ENCODE results near the gene EPHB1.

Gene EPHB1

DNA sequence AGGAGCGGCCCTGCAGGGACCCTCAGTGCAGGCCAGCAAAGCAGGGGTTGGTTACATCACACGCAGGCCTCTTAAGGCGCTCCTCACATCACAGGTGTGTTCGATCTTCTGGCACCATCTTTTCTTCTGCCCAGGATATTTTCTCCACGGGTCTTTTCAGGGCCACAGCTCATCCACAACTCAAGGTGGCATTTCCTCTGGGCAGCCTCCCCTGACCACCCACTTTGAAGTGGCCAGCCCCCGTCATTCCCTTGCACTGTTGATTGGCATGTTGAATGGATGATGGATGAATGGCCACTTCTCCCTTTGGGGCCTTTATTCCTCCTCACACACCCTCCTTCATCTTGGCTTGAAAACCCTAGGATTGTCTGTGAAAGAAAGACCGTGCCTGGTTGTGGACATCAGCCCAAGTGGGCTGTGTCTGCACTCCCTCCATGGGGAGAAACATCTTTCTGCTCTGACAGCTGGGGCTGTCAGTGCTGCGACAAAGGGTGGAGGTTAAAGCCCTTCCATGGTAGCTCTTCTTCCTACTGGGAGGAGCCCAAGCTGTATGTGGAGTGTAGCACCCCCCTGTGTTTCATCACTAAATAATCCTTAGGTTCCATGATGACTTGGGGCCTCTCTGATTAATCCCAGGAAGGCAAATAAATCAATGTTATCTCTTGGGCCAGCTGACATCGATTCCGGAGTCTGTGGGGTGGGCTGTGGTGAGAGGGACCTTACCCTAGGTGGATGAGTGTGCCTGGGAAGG is 102.5 kb downstream of the EPHB1 start:
- H3K27me3 ChIP-seq (replicated peaks), result no peaks in the 10 kb centered on the region
- in situ Hi-C loops (cut with HindIII; ENCODE audit: low pct_ligation_motif_present, low sequenced_read_pairs), result no loop called here
- no peaks in the 10 kb centered on the region for H3K36me3 ChIP-seq (replicated peaks)
- no peak overlapping the region for H3K27ac ChIP-seq
- H3K4me3 ChIP-seq (ENCODE audit: low read depth, low read length), result no peak overlapping the region
- no peak for DNase-seq
- TF ChIP-seq, protein P1, sequence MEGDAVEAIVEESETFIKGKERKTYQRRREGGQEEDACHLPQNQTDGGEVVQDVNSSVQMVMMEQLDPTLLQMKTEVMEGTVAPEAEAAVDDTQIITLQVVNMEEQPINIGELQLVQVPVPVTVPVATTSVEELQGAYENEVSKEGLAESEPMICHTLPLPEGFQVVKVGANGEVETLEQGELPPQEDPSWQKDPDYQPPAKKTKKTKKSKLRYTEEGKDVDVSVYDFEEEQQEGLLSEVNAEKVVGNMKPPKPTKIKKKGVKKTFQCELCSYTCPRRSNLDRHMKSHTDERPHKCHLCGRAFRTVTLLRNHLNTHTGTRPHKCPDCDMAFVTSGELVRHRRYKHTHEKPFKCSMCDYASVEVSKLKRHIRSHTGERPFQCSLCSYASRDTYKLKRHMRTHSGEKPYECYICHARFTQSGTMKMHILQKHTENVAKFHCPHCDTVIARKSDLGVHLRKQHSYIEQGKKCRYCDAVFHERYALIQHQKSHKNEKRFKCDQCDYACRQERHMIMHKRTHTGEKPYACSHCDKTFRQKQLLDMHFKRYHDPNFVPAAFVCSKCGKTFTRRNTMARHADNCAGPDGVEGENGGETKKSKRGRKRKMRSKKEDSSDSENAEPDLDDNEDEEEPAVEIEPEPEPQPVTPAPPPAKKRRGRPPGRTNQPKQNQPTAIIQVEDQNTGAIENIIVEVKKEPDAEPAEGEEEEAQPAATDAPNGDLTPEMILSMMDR (IDR thresholded peaks at IDR 0.05; ENCODE audit: low read depth, low read length, missing control alignments), result no peak

DNA sequence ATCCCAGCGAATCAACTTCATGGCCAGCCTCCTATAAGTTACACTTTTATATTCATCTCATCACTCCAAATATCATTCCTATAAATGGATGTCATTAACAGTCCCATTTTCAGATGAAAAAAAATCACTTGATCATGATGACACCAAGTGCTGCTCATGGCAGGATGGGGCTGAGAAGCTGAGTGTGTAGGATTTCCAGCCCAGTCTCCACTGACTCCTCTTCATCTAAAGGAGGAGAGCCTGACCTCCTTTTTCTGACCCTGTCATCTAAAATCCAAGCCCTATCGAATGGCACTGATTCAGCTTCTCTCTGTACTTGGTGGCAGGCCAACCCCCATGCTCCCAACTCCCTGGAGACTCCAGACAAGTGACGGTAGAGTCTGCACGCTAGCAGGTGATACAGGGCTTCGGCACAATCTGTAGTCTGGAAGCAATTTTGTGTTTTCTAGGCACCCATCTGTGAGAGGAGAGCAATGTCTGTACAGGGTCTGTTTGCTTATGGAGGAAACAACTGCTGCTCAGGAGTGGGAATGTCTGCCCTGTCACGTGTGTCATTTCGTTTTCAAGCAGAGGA is 103.2 kb downstream of the EPHB1 start:
- TF ChIP-seq, protein P1 (IDR thresholded peaks at IDR 0.05; ENCODE audit: low read depth, low read length, missing control alignments), result no peak
- in situ Hi-C loops (cut with HindIII; ENCODE audit: low pct_ligation_motif_present, low sequenced_read_pairs), result no loop called here
- H3K27ac ChIP-seq, result no peak overlapping the region

DNA sequence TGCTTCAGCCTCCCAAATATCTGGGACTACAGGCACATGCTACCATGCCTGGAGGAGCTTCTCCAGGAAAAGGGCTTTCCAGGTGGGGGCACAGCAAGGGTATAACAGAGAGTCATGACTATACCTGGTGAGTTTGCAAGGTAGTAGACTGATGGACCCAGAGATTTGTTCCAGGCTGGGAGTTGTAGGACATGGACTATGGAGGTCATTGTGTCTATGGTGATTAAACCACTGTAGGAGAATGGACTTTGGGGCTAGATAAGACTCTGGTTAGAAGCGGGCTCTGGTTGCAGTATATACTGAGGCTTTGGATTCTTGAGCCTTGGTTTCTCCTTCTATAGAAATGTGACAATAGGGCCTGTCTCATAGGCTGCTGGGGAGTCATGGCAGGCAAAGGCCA is 104.7 kb downstream of the EPHB1 start:
- TF ChIP-seq, protein P1 (IDR thresholded peaks at IDR 0.05; ENCODE audit: low read depth, low read length, missing control alignments), result no peak
- Histone ChIP-seq H3K27me3 (replicated peaks) (no peaks in the 10 kb centered on the region), H3K36me3 (replicated peaks) (no peaks in the 10 kb centered on the region), H3K4me3 (ENCODE audit: low read depth, low read length) (no peak overlapping the region), H3K27ac (no peak overlapping the region)
- no peak for DNase-seq
- in situ Hi-C loops (cut with HindIII; ENCODE audit: low pct_ligation_motif_present, low sequenced_read_pairs), result no loop called here

More for the DNA sequence above, 103.2 kb downstream of the EPHB1 start:
- no peak for DNase-seq
- Histone ChIP-seq H3K4me3 (ENCODE audit: low read depth, low read length) (no peak overlapping the region), H3K27me3 (replicated peaks) (no peaks in the 10 kb centered on the region), H3K36me3 (replicated peaks) (no peaks in the 10 kb centered on the region)

DNA sequence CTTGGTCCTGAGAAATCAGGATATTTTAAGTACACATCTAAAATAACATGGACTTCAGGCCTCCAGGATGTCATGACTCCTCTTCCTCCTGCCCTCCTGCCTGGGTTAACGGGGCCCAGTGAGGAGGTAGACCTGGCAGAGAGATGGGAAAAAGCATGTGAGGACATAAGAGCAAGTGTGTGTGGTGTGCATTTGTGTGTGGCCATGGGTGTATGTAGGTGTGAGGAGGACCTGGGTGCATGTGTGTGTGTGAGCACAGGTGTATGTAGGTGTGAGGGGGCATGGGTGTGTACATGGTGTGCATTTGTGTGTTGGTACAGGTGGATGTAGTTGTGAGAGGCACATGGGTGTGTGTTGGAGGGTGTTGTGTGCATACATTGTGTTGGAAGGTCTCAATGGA is 105.4 kb downstream of the EPHB1 start:
- Histone ChIP-seq H3K4me3 (ENCODE audit: low read depth, low read length) (no peak overlapping the region), H3K36me3 (replicated peaks) (no peaks in the 10 kb centered on the region), H3K27me3 (replicated peaks) (no peaks in the 10 kb centered on the region), H3K27ac (no peak overlapping the region)
- in situ Hi-C loops (cut with HindIII; ENCODE audit: low pct_ligation_motif_present, low sequenced_read_pairs), result no loop called here
- no peak for DNase-seq
- TF ChIP-seq, protein P1 (IDR thresholded peaks at IDR 0.05; ENCODE audit: low read depth, low read length, missing control alignments), result no peak

DNA sequence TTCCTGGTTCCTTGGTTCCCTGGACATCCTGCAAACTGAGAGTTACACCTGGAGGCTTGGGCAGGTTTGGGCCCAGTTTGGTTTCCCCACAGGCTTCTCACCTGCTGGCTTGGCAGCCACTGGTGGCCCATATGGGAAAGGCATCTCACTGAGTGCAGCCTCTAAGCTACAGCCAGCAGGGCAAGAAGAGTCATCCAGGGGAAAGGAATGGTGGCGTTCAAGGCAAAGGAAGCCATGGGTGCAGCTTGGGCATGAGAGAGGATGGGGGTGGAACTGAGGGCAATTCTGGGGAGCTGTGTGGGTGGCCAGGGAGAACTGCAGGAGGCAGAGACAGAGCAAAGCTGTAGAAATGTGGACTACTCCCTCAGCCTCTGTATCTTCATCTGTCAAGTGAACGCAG is 106.4 kb downstream of the EPHB1 start:
- in situ Hi-C loops (cut with HindIII; ENCODE audit: low pct_ligation_motif_present, low sequenced_read_pairs), result no loop called here
- H3K4me3 ChIP-seq (ENCODE audit: low read depth, low read length), result no peak overlapping the region
- TF ChIP-seq, protein P1 (IDR thresholded peaks at IDR 0.05; ENCODE audit: low read depth, low read length, missing control alignments), result no peak

More for the DNA sequence above, 106.4 kb downstream of the EPHB1 start:
- H3K27ac ChIP-seq, result no peak overlapping the region
- no peaks in the 10 kb centered on the region for H3K27me3 ChIP-seq (replicated peaks)
- no peaks in the 10 kb centered on the region for H3K36me3 ChIP-seq (replicated peaks)
- no peak for DNase-seq

All from brain microvascular endothelial cell (primary cell).